GM23248 (cell line): ENCODE measurements around the gene BICRA. TPM values are rescaled to one million over a fixed set of nuclear protein-coding genes. Genes with fewer than 3 reads are reported as not detected.

Source experiments
- DNase-seq: peaks from one replicate; pipeline ENCODE4 v3.0.0-alpha.2; 2015
- H2AFZ ChIP-seq: fragments of 200-600 bp; sonication (generic); 2 replicates; pipeline ENCODE4 v1.6.1; 2016; ENCODE audit warnings: antibody characterized with exemption
- H3F3A ChIP-seq: fragments of 200-600 bp; sonication (generic); 2 replicates; pipeline ENCODE4 v1.6.1; 2016; ENCODE audit warnings: mild to moderate bottlenecking, antibody characterized with exemption, mixed run types; ENCODE audit not compliant: insufficient read depth
- H3K27ac ChIP-seq: fragments of 200-600 bp; sonication (generic); 2 replicates; pipeline ENCODE4 v1.5.1; 2016; ENCODE audit warnings: mild to moderate bottlenecking
- H3K27me3 ChIP-seq: fragments of 200-600 bp; sonication (generic); replicated peaks from 2 replicates; pipeline ENCODE4 v1.6.1; 2016; ENCODE audit warnings: mild to moderate bottlenecking; ENCODE audit not compliant: insufficient read depth
- H3K36me3 ChIP-seq: fragments of 200-600 bp; sonication (generic); 2 replicates; pipeline ENCODE4 v1.6.1; 2016; ENCODE audit warnings: low read depth, mild to moderate bottlenecking
- H3K4me1 ChIP-seq: fragments of 200-600 bp; sonication (generic); 2 replicates; pipeline ENCODE4 v1.6.1; 2016; ENCODE audit warnings: mild to moderate bottlenecking; ENCODE audit not compliant: insufficient read depth
- H3K4me2 ChIP-seq: fragments of 200-600 bp; sonication (generic); one replicate; pipeline ENCODE4 v1.6.1; 2016; ENCODE audit warnings: mild to moderate bottlenecking; ENCODE audit not compliant: unreplicated experiment
- H3K4me3 ChIP-seq: fragments of 200-600 bp; sonication (generic); 2 replicates; pipeline ENCODE4 v1.5.1; 2016; ENCODE audit warnings: mild to moderate bottlenecking
- H3K79me2 ChIP-seq: fragments of 200-600 bp; sonication (generic); 2 replicates; pipeline ENCODE4 v1.6.1; 2016; ENCODE audit warnings: mild to moderate bottlenecking; ENCODE audit not compliant: insufficient read depth
- H3K9ac ChIP-seq: fragments of 200-600 bp; sonication (generic); 2 replicates; pipeline ENCODE4 v1.6.1; 2016; ENCODE audit warnings: mild to moderate bottlenecking
- H3K9me2 ChIP-seq: fragments of 200-600 bp; sonication (generic); 2 replicates; pipeline ENCODE4 v1.6.1; 2016; ENCODE audit warnings: mixed run types, mild to moderate bottlenecking, moderate library complexity; ENCODE audit not compliant: insufficient read depth
- H3K9me3 ChIP-seq: fragments of 200-600 bp; sonication (generic); one replicate; pipeline ENCODE4 v1.6.1; 2017; ENCODE audit warnings: low read depth
- H4K20me1 ChIP-seq: fragments of 200-600 bp; sonication (generic); 2 replicates; pipeline ENCODE4 v1.6.0; 2016; ENCODE audit not compliant: insufficient read depth
- EZH2 ChIP-seq: fragments of 200-600 bp; sonication (generic); IDR thresholded peaks from 2 replicates; pipeline ENCODE4 v1.6.1; 2018; ENCODE audit warnings: antibody characterized with exemption, mild to moderate bottlenecking; ENCODE audit not compliant: insufficient read depth, poor library complexity, severe bottlenecking
- EZH2phosphoT487 ChIP-seq: fragments of 200-600 bp; sonication (generic); IDR thresholded peaks from 2 replicates; pipeline ENCODE4 v1.6.1; 2018; ENCODE audit warnings: antibody characterized with exemption, moderate library complexity, mild to moderate bottlenecking, low read depth; ENCODE audit not compliant: insufficient read depth
- WGBS, 2 experiments: methylation state at CpG; one replicate each; pipeline ENCODE4 v1.1.6; 2015 to 2017; ENCODE audit warnings: low lambda C conversion rate in 2 of 2, low coverage in 1 of 2; ENCODE audit errors: missing lambda C conversion rate in 2 of 2; 5-methylcytosine and 5-hydroxymethylcytosine counted together
- in situ Hi-C: fragments of 300-500 bp; cut with MboI; formaldehyde crosslinking; loops from 2 replicates; pipeline ENCODE4 v1.15.0; 2020
- polyA plus RNA-seq: library from polyadenylated mRNA; unstranded; fragments of >200 nt; fragmentation: Nextera tagmentation; extraction: Ambion mirVana; gene quantifications from 2 replicates; pipeline ENCODE4 v1.2.1, GENCODE V29; 2016
- total RNA-seq: library from RNA; depleted of rRNA; stranded (reverse); fragments of >200 nt; shearing (Covaris generic); gene quantifications from 2 replicates; pipeline ENCODE4 v1.2.3, GENCODE V29; 2014

The BICRA gene
- total and polyA plus RNA-seq, 2 experiments from 2014 or later = 0.86 to 1.1 TPM

DNA sequence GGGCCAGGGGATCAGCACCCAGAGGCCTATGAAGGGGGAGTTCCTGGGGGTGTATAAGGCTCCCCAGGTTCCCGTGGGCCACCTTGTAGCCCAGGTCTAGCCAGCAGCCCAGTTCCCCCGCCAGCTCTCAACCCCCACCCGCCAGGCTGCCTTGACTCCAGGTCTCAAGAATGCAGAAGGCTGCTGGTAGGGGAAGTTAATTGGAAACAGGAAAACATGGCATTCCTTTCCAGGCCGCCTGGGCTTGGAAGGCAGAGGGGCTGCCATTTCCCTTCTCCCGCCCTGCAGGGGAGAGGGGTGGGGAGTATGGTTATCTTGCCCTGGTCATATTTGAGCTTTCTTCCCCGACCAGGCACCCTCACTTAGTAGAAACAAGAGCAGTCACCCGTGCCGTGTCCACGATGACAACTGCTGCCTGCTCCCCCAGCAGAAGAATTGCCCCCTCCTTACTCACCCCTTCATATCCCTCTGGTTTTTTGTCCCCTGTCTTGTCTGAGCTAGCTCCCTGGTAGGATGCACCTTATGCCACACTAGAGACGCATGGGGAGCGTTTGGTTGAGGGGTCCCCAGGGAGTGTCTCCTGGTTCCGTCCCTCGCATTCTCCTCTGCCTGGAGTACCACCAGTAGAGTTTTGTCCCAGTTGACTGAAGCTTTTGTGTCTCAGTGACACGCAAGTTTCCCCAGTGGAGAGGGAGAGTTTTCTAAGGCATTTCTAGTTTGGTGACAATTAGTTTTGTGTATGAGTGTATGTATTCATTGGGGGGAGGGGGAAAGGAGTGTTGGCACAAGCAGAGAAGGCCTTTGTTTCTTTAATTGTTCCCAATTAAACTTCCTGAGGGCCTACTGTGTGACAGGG, 4.5 kb downstream of the BICRA start:
- peak overlapping the region; percentile 46 for H3K4me3 ChIP-seq
- H3K36me3 ChIP-seq = no peaks in the 10 kb centered on the region
- H3K4me2 ChIP-seq = peak overlapping the region; percentile 56
- H3F3A ChIP-seq = peaks cover 11% of the 10 kb centered on the region; the same call in 1 of the 2 replicates
- WGBS, 2 experiments = 28% methylated on average over 13 to 14 of the region's 14 CpGs
- H3K79me2 ChIP-seq = peaks cover 95% of the 10 kb centered on the region
- peak overlapping the region; percentile 52 for H3K9ac ChIP-seq
- H3K9me2 ChIP-seq = no peaks in the 10 kb centered on the region
- no peaks in the 10 kb centered on the region for H3K27me3 ChIP-seq
- peak; percentile 88 for DNase-seq
- peak overlapping the region; percentile 73 for H3K27ac ChIP-seq
- peaks cover 23% of the 10 kb centered on the region for H3K4me1 ChIP-seq
- no peaks in the 10 kb centered on the region for H3K9me3 ChIP-seq
- H4K20me1 ChIP-seq = peaks cover under 1% of the 10 kb centered on the region; the same call in 1 of the 2 replicates
- no peak overlapping the region for H2AFZ ChIP-seq
- in situ Hi-C loops = no loop called here
- TF ChIP-seq EZH2phosphoT487 (no peak), EZH2 (no peak)

DNA sequence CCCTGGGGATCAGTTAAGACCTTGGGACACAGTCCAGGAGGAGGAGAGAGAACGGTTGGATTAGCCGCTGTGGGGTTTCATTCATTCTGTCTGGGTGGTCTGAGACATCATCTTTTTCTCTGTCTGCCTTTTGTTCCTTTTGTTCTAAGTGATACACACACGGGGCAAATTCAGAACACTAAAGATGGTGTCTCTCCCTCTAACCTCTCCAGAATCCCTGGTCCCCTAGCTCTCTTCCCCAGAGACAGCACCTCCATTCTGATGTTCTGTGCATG, 5.0 kb downstream of the BICRA start:
- no peak overlapping the region for H2AFZ ChIP-seq
- H4K20me1 ChIP-seq = peaks cover 5% of the 10 kb centered on the region; the same call in 1 of the 2 replicates
- no peak for TF ChIP-seq EZH2phosphoT487
- TF ChIP-seq EZH2 = no peak
- peaks cover 100% of the 10 kb centered on the region for H3K79me2 ChIP-seq
- H3K4me1 ChIP-seq = peaks cover 23% of the 10 kb centered on the region
- peak overlapping the region; percentile 52; the same call in 1 of the 2 replicates for H3K9ac ChIP-seq
- no peaks in the 10 kb centered on the region for H3K27me3 ChIP-seq
- H3K9me2 ChIP-seq = no peaks in the 10 kb centered on the region
- H3K36me3 ChIP-seq = no peaks in the 10 kb centered on the region
- H3K4me3 ChIP-seq = no peak overlapping the region
- no peaks in the 10 kb centered on the region for H3K9me3 ChIP-seq
- no peak for DNase-seq
- H3F3A ChIP-seq = peaks cover 11% of the 10 kb centered on the region; the same call in 1 of the 2 replicates
- WGBS, 2 experiments = 74 to 75% methylated on average over 3 of the region's 3 CpGs
- no peak overlapping the region for H3K4me2 ChIP-seq
- peak overlapping the region; percentile 73 for H3K27ac ChIP-seq
- in situ Hi-C loops = no loop called here

DNA sequence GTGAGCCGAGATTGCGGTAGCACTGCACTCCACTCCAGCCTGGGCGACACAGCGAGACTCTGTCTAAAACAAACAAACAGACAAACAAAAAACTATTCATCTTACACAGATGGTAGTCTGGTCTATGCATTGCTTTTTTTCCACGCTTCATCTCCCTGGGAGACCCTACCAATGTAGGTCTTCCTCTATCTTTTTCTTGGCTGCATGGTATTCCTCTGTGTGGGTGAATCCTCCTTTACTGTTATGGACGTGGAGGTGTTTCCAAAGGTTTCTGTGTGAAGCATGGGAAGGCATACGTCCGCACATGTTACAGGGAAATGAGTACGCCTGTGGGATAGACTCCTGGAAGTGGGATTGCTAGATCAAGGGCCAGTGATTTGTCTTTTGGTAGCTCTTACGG, 5.6 kb downstream of the BICRA start:
- H3K36me3 ChIP-seq = no peaks in the 10 kb centered on the region
- no peaks in the 10 kb centered on the region for H3K9me2 ChIP-seq
- no peak overlapping the region for H3K27ac ChIP-seq
- no peak overlapping the region for H3K4me2 ChIP-seq
- H3K9ac ChIP-seq = no peak overlapping the region
- H3K4me3 ChIP-seq = no peak overlapping the region
- H3K27me3 ChIP-seq = no peaks in the 10 kb centered on the region
- H3F3A ChIP-seq = peaks cover 11% of the 10 kb centered on the region; the same call in 1 of the 2 replicates
- WGBS, 2 experiments = 93 to 95% methylated on average over 10 of the region's 10 CpGs
- DNase-seq = no peak
- in situ Hi-C loops = no loop called here
- TF ChIP-seq EZH2phosphoT487 (no peak), EZH2 (no peak)
- H2AFZ ChIP-seq = no peak overlapping the region
- no peaks in the 10 kb centered on the region for H3K9me3 ChIP-seq
- H3K4me1 ChIP-seq = peaks cover 23% of the 10 kb centered on the region
- peaks cover 5% of the 10 kb centered on the region; the same call in 1 of the 2 replicates for H4K20me1 ChIP-seq
- H3K79me2 ChIP-seq = peaks cover 100% of the 10 kb centered on the region

DNA sequence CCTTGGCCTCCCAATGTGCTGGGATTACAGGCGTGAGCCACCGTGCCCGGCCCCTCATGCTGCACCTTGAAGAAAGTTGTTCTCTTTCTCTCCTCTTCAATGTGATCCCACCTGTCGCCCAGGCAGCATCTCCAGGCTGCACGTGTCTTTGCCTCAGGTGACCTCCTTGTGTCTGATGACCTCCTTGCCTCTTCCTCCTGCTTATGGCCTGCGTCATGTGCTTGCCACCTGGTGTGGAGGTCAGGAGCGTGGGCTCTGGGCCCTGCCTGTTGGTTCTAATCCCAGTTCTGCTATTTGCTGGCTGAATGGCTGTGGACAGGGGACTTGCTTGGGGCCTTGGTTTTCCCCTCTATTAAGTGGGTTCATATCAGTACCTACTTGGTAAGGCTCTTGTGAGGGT, 6.3 kb downstream of the BICRA start:
- TF ChIP-seq EZH2 (no peak), EZH2phosphoT487 (no peak)
- Histone ChIP-seq H3K79me2 (peaks cover 100% of the 10 kb centered on the region), H3K9me3 (no peaks in the 10 kb centered on the region), H3K4me3 (no peak overlapping the region), H3K4me2 (no peak overlapping the region), H2AFZ (no peak overlapping the region), H3K27me3 (no peaks in the 10 kb centered on the region), H3K9me2 (no peaks in the 10 kb centered on the region), H4K20me1 (peaks cover 5% of the 10 kb centered on the region; the same call in 1 of the 2 replicates), H3K4me1 (peaks cover 23% of the 10 kb centered on the region), H3K9ac (no peak overlapping the region), H3K36me3 (no peaks in the 10 kb centered on the region), H3F3A (peaks cover 11% of the 10 kb centered on the region; the same call in 1 of the 2 replicates), H3K27ac (no peak overlapping the region)
- in situ Hi-C loops = no loop called here
- DNase-seq = no peak
- WGBS, 2 experiments = 88 to 93% methylated on average over 7 of the region's 7 CpGs
